H9 (cell line): ENCODE results near the gene GLB1L3. TPM values are rescaled to one million over a fixed set of nuclear protein-coding genes. Genes with fewer than 3 reads are reported as not detected.

Experiments
- DNase-seq: peaks from one replicate; pipeline ENCODE4 v3.0.0-alpha.2; 2017
- H2AFZ ChIP-seq: one replicate; pipeline ENCODE4 v1.6.1; 2013; ENCODE audit warnings: mild to moderate bottlenecking, low read length, control low read depth, moderate library complexity
- H2AK5ac ChIP-seq: 2 replicates; pipeline ENCODE4 v1.6.1; 2013; ENCODE audit warnings: low read length, control low read depth, mixed read lengths; ENCODE audit not compliant: insufficient read length
- H2BK120ac ChIP-seq: one replicate; pipeline ENCODE4 v1.6.1; 2013; ENCODE audit warnings: low read depth, mild to moderate bottlenecking, low read length, control low read depth, inconsistent platforms; ENCODE audit not compliant: poor library complexity, severe bottlenecking
- H2BK12ac ChIP-seq: 2 replicates; pipeline ENCODE4 v1.6.1; 2013; ENCODE audit warnings: low read length, control low read depth, mixed read lengths, low read depth; ENCODE audit not compliant: insufficient read length
- H2BK15ac ChIP-seq: 2 replicates; pipeline ENCODE4 v1.6.1; 2013; ENCODE audit warnings: low read depth, low read length, control low read depth
- H2BK20ac ChIP-seq: one replicate; pipeline ENCODE4 v1.6.1; 2013; ENCODE audit warnings: low read depth, mild to moderate bottlenecking, low read length, control low read depth, inconsistent platforms; ENCODE audit not compliant: poor library complexity, severe bottlenecking
- H2BK5ac ChIP-seq: 2 replicates; pipeline ENCODE4 v1.6.1; 2013; ENCODE audit warnings: low read length, control low read depth, mixed read lengths; ENCODE audit not compliant: insufficient read length
- H3K14ac ChIP-seq: 2 replicates; pipeline ENCODE4 v1.6.1; 2013; ENCODE audit warnings: low read length, control low read depth; ENCODE audit not compliant: insufficient read depth
- H3K18ac ChIP-seq: 2 replicates; pipeline ENCODE4 v1.6.1; 2013; ENCODE audit warnings: low read depth, mild to moderate bottlenecking, mixed read lengths, low read length, control low read depth; ENCODE audit not compliant: insufficient read length
- H3K23ac ChIP-seq: 2 replicates; pipeline ENCODE4 v1.6.1; 2013; ENCODE audit warnings: low read length, control low read depth, mixed read lengths, low read depth; ENCODE audit not compliant: insufficient read length
- H3K23me2 ChIP-seq: 2 replicates; pipeline ENCODE4 v1.6.1; 2013; ENCODE audit warnings: low read depth, mild to moderate bottlenecking, mixed read lengths, low read length, control low read depth; ENCODE audit not compliant: insufficient read length, poor library complexity, severe bottlenecking
- H3K27ac ChIP-seq: 2 replicates; pipeline ENCODE4 v1.5.1; 2013; ENCODE audit warnings: low read length, control low read depth, mixed read lengths, low read depth; ENCODE audit not compliant: insufficient read length
- H3K27me3 ChIP-seq: 2 replicates; pipeline ENCODE4 v1.6.1; 2013; ENCODE audit warnings: low read length, control low read depth, inconsistent platforms; ENCODE audit not compliant: insufficient read depth
- H3K4ac ChIP-seq: 2 replicates; pipeline ENCODE4 v1.6.1; 2013; ENCODE audit warnings: low read depth, mild to moderate bottlenecking, control low read depth, inconsistent platforms, low read length, moderate library complexity
- H3K4me1 ChIP-seq: 2 replicates; pipeline ENCODE4 v1.6.1; 2013; ENCODE audit warnings: low read length, control low read depth, inconsistent platforms; ENCODE audit not compliant: insufficient read depth
- H3K4me2 ChIP-seq: 2 replicates; pipeline ENCODE4 v1.6.1; 2013; ENCODE audit warnings: low read length, control low read depth, mixed read lengths; ENCODE audit not compliant: insufficient read length, insufficient read depth
- H3K56ac ChIP-seq: 2 replicates; pipeline ENCODE4 v1.6.1; 2013; ENCODE audit warnings: low read depth, mild to moderate bottlenecking, mixed read lengths, low read length, control low read depth; ENCODE audit not compliant: insufficient read length
- H3K79me1 ChIP-seq: 2 replicates; pipeline ENCODE4 v1.6.1; 2013; ENCODE audit warnings: low read depth, mild to moderate bottlenecking, moderate library complexity, low read length, control low read depth, inconsistent platforms; ENCODE audit not compliant: insufficient read depth, poor library complexity, severe bottlenecking
- H3K79me2 ChIP-seq: 2 replicates; pipeline ENCODE4 v1.6.1; 2013; ENCODE audit warnings: low read length, control low read depth, inconsistent platforms; ENCODE audit not compliant: insufficient read depth
- H3K9ac ChIP-seq: 2 replicates; pipeline ENCODE4 v1.6.1; 2013; ENCODE audit warnings: low read length, control low read depth, mixed read lengths; ENCODE audit not compliant: insufficient read length; ENCODE audit errors: extremely low read depth
- H3K9me3 ChIP-seq: one replicate; pipeline ENCODE4 v1.6.1; 2013; ENCODE audit warnings: low read depth, low read length, inconsistent platforms; ENCODE audit not compliant: control insufficient read depth
- H3T11ph ChIP-seq: one replicate; pipeline ENCODE4 v1.6.1; 2013; ENCODE audit warnings: mild to moderate bottlenecking, low read length, control low read depth, inconsistent platforms
- H4K20me1 ChIP-seq: one replicate; pipeline ENCODE4 v1.6.1; 2013; ENCODE audit not compliant: control insufficient read depth, insufficient read length, insufficient read depth
- H4K5ac ChIP-seq: 2 replicates; pipeline ENCODE4 v1.6.1; 2013; ENCODE audit warnings: low read depth, mild to moderate bottlenecking, mixed read lengths, low read length, control low read depth; ENCODE audit not compliant: insufficient read length
- H4K8ac ChIP-seq: replicated peaks from 2 replicates; pipeline ENCODE4 v1.6.1; 2013; ENCODE audit warnings: low read length, control low read depth, mixed read lengths, low read depth; ENCODE audit not compliant: insufficient read length
- H4K91ac ChIP-seq: 2 replicates; pipeline ENCODE4 v1.6.1; 2013; ENCODE audit warnings: low read depth, mild to moderate bottlenecking, moderate library complexity, mixed read lengths, low read length, control low read depth; ENCODE audit not compliant: insufficient read length
- H3K27ac Mint-ChIP-seq, 3 experiments: 2 replicates in 2 of 3; 3 replicates in 1 of 3; pipeline ENCODE4 v1.8.0; 2020 to 2021; ENCODE audit warnings: mixed read lengths in 3 of 3, mild to moderate bottlenecking in 1 of 3, moderate library complexity in 1 of 3
- H3K27me3 Mint-ChIP-seq: 2 replicates; pipeline ENCODE4 v1.8.0; 2021; ENCODE audit warnings: low read depth, mild to moderate bottlenecking, moderate library complexity, mixed read lengths
- H3K36me3 Mint-ChIP-seq, 3 experiments: 2 replicates in 2 of 3; 3 replicates in 1 of 3; pipeline ENCODE4 v1.8.0; 2020 to 2021; ENCODE audit warnings: low read depth in 3 of 3, mixed read lengths in 3 of 3; ENCODE audit not compliant: insufficient read depth in 1 of 3
- H3K4me1 Mint-ChIP-seq, 2 experiments: 2 replicates each; pipeline ENCODE4 v1.8.0; 2020; ENCODE audit warnings: mixed read lengths in 2 of 2
- H3K4me3 Mint-ChIP-seq, 2 experiments: 2 replicates in 1 of 2; 3 replicates in 1 of 2; pipeline ENCODE4 v1.8.0; 2020 to 2021; ENCODE audit warnings: mild to moderate bottlenecking in 2 of 2, mixed read lengths in 2 of 2, moderate library complexity in 1 of 2
- H3K9me3 Mint-ChIP-seq, 2 experiments: 2 replicates in 1 of 2; 3 replicates in 1 of 2; pipeline ENCODE4 v1.8.0; 2020; ENCODE audit warnings: mild to moderate bottlenecking in 2 of 2, mixed read lengths in 2 of 2, moderate library complexity in 1 of 2
- CTCF ChIP-seq: fragments of 200-600 bp; sonication (generic); conservative IDR thresholded peaks from 3 replicates; pipeline ENCODE4 v1.8.0; 2021; ENCODE audit warnings: antibody characterized with exemption, mild to moderate bottlenecking
- WGBS: extraction: QIAGEN DNeasy Blood & Tissue Kit; methylation state at CpG from one replicate; pipeline ENCODE4 v1.1.7; 2013; ENCODE audit warnings: missing lambda C conversion rate, low lambda C conversion rate, mixed read lengths; ENCODE audit not compliant: insufficient read length; ENCODE audit errors: extremely low coverage; 5-methylcytosine and 5-hydroxymethylcytosine counted together
- total RNA-seq: library from RNA; stranded (reverse); gene quantifications from 2 replicates; pipeline ENCODE4 v1.2.1, GENCODE V29; 2021

Gene GLB1L3
- total RNA-seq, 1 experiment from 2014 or later, result 11.2 TPM

- Histone ChIP-seq H4K91ac (no peak overlapping the region), H4K8ac (no peak overlapping the region), H3K23me2 (no peaks in the 10 kb centered on the region), H2AFZ (no peak overlapping the region), H4K5ac (no peak overlapping the region), H3K4me1 (peaks cover 7% of the 10 kb centered on the region; the same call in 1 of the 2 replicates), H2BK20ac (no peak overlapping the region), H3K79me1 (no peaks in the 10 kb centered on the region), H3K9me3 (no peaks in the 10 kb centered on the region), H3K27ac (no peak overlapping the region), H3K9ac (no peak overlapping the region), H2BK5ac (no peak overlapping the region), H2BK15ac (no peak overlapping the region), H3K18ac (no peak overlapping the region), H4K20me1 (no peaks in the 10 kb centered on the region), H2BK120ac (no peak overlapping the region), H3K4me2 (no peak overlapping the region), H3K27me3 (no peaks in the 10 kb centered on the region), H3T11ph (no peak overlapping the region), H3K56ac (no peak overlapping the region), H3K79me2 (no peaks in the 10 kb centered on the region), H2AK5ac (no peak overlapping the region), H3K4ac (no peak overlapping the region), H3K14ac (no peak overlapping the region; the same call in 1 of the 2 replicates), H3K23ac (no peak overlapping the region), H2BK12ac (no peak overlapping the region)
- Mint-ChIP-seq H3K27ac (no peak overlapping the region), H3K9me3 (no peaks in the 10 kb centered on the region), H3K4me1 (peaks cover 11 to 12% of the 10 kb centered on the region in 2 experiments), H3K27me3 (peaks cover 16% of the 10 kb centered on the region), H3K4me3 (no peak overlapping the region), H3K36me3 (no peaks in the 10 kb centered on the region; a peak in 1 of 7 replicates)
- TF ChIP-seq CTCF, result no peak
- whole genome bisulfite sequencing, result no CpG with 5 or more reads among the region's 10 CpGs
- peak; percentile 12 for DNase-seq
These were observed 71.3 kb downstream of the GLB1L3 start for GRCh38 chr11:134347441-134347840.
